ENCODE measurements around the gene VTI1A.
"Not testable (repeated sequence)": the region's sequence is repeated elsewhere in the genome, so short reads cannot be mapped to it uniquely, and the experiment has no call there.

Gene VTI1A

GRCh38 chr10:112433136-112433535 is 13.9 kb upstream of the VTI1A start:
- Mint-ChIP-seq H3K4me1 (peaks cover 0 to 2% of the 10 kb centered on the region in 2 donors), H3K36me3 (peaks cover 23 to 35% of the 10 kb centered on the region in 2 donors), H3K27me3 (no peaks in the 10 kb centered on the region), H3K27ac (no peak overlapping the region), H3K4me3 (no peak overlapping the region), H3K9me3 (no peaks in the 10 kb centered on the region)
- ATAC-seq (replicated peaks) (no peak), DNase-seq (no peak)

- Mint-ChIP-seq H3K36me3 (peaks cover 16 to 28% of the 10 kb centered on the region in 2 donors), H3K4me1 (no peaks in the 10 kb centered on the region), H3K27ac (no peak overlapping the region), H3K4me3 (no peak overlapping the region), H3K27me3 (no peaks in the 10 kb centered on the region), H3K9me3 (no peaks in the 10 kb centered on the region)
- no peak for DNase-seq
- ATAC-seq (replicated peaks), result no peak
Observed at GRCh38 chr10:112434988-112435619, 11.9 kb upstream of the VTI1A start.

- no peak for ATAC-seq (replicated peaks)
- no peak overlapping the region for H3K4me3 Mint-ChIP-seq
- H3K27ac Mint-ChIP-seq, result no peak overlapping the region
- H3K36me3 Mint-ChIP-seq, result peaks cover 17 to 34% of the 10 kb centered on the region in 2 donors
- H3K4me1 Mint-ChIP-seq, result peaks cover under 1 to 4% of the 10 kb centered on the region in 2 donors
- no peaks in the 10 kb centered on the region for H3K9me3 Mint-ChIP-seq
- H3K27me3 Mint-ChIP-seq, result no peaks in the 10 kb centered on the region
- DNase-seq, result no peak
Observed at GRCh38 chr10:112438356-112438755, 8.7 kb upstream of the VTI1A start.

- no peak overlapping the region for H3K27ac Mint-ChIP-seq
- no peak overlapping the region for H3K4me3 Mint-ChIP-seq
- DNase-seq (no peak), ATAC-seq (replicated peaks) (no peak)
- no peaks in the 10 kb centered on the region for H3K27me3 Mint-ChIP-seq
- H3K9me3 Mint-ChIP-seq, result no peaks in the 10 kb centered on the region
- H3K36me3 Mint-ChIP-seq, result peaks cover 19 to 33% of the 10 kb centered on the region in 2 donors
- H3K4me1 Mint-ChIP-seq, result peaks cover 15 to 22% of the 10 kb centered on the region in 2 donors
Observed at GRCh38 chr10:112441520-112441919, 5.5 kb upstream of the VTI1A start.

- no peak for DNase-seq
- no peak for ATAC-seq (replicated peaks)
- no peak overlapping the region for H3K27ac Mint-ChIP-seq
- H3K4me1 Mint-ChIP-seq, result peaks cover 15 to 22% of the 10 kb centered on the region in 2 donors
- H3K36me3 Mint-ChIP-seq, result peaks cover 19 to 33% of the 10 kb centered on the region in 2 donors
- H3K4me3 Mint-ChIP-seq, result no peak overlapping the region
- H3K9me3 Mint-ChIP-seq, result no peaks in the 10 kb centered on the region
- H3K27me3 Mint-ChIP-seq, result no peaks in the 10 kb centered on the region
Observed at GRCh38 chr10:112442063-112442462, 5.0 kb upstream of the VTI1A start.

- ATAC-seq (replicated peaks) (no peak), DNase-seq (no peak)
- H3K27ac Mint-ChIP-seq, result peak overlapping the region; percentile 90
- H3K27me3 Mint-ChIP-seq, result no peaks in the 10 kb centered on the region
- peaks cover 20 to 35% of the 10 kb centered on the region in 2 donors for H3K4me1 Mint-ChIP-seq
- H3K4me3 Mint-ChIP-seq, result peak overlapping the region; percentile 86 to 91
- H3K9me3 Mint-ChIP-seq, result no peaks in the 10 kb centered on the region
- peaks cover 18 to 35% of the 10 kb centered on the region in 2 donors for H3K36me3 Mint-ChIP-seq
Observed at GRCh38 chr10:112446055-112446854, 760 bp upstream of the VTI1A start.

- H3K36me3 Mint-ChIP-seq, result peaks cover 14 to 27% of the 10 kb centered on the region in 2 donors
- no peak for ATAC-seq (replicated peaks)
- H3K4me3 Mint-ChIP-seq, result peak overlapping the region; percentile 86 to 91
- peak overlapping the region; percentile 90 for H3K27ac Mint-ChIP-seq
- no peaks in the 10 kb centered on the region for H3K9me3 Mint-ChIP-seq
- no peaks in the 10 kb centered on the region for H3K27me3 Mint-ChIP-seq
- no peak for DNase-seq
- peaks cover 19 to 38% of the 10 kb centered on the region in 2 donors for H3K4me1 Mint-ChIP-seq
Observed at GRCh38 chr10:112447620-112447928, 559 bp downstream of the VTI1A start.

- H3K4me3 Mint-ChIP-seq, result peak overlapping the region in 1 of 2 donors; percentile 64
- H3K9me3 Mint-ChIP-seq, result no peaks in the 10 kb centered on the region
- peaks cover 20 to 33% of the 10 kb centered on the region in 2 donors for H3K4me1 Mint-ChIP-seq
- ATAC-seq (replicated peaks) (no peak), DNase-seq (no peak)
- H3K36me3 Mint-ChIP-seq, result peaks cover 11 to 28% of the 10 kb centered on the region in 2 donors
- H3K27me3 Mint-ChIP-seq, result no peaks in the 10 kb centered on the region
- H3K27ac Mint-ChIP-seq, result no peak overlapping the region
Observed at GRCh38 chr10:112448888-112449287, 1.9 kb downstream of the VTI1A start.

- no peak overlapping the region for H3K4me3 Mint-ChIP-seq
- H3K27ac Mint-ChIP-seq, result peak overlapping the region; percentile 74
- H3K9me3 Mint-ChIP-seq, result no peaks in the 10 kb centered on the region
- peaks cover 2 to 10% of the 10 kb centered on the region in 2 donors for H3K36me3 Mint-ChIP-seq
- ATAC-seq (replicated peaks) (no peak), DNase-seq (no peak)
- no peaks in the 10 kb centered on the region for H3K27me3 Mint-ChIP-seq
- peaks cover 9 to 10% of the 10 kb centered on the region in 2 donors for H3K4me1 Mint-ChIP-seq
Observed at GRCh38 chr10:112454910-112455779, 8.1 kb downstream of the VTI1A start.

- H3K27ac Mint-ChIP-seq, result no peak overlapping the region
- H3K27me3 Mint-ChIP-seq, result no peaks in the 10 kb centered on the region
- DNase-seq (no peak), ATAC-seq (replicated peaks) (peak in 1 of 2 donors; percentile 27)
- no peak overlapping the region for H3K4me3 Mint-ChIP-seq
- H3K4me1 Mint-ChIP-seq, result peaks cover 5 to 6% of the 10 kb centered on the region in 2 donors
- H3K9me3 Mint-ChIP-seq, result no peaks in the 10 kb centered on the region
- H3K36me3 Mint-ChIP-seq, result peaks cover 0 to 8% of the 10 kb centered on the region in 2 donors
Observed at GRCh38 chr10:112456533-112456932, 9.5 kb downstream of the VTI1A start.

- H3K27me3 Mint-ChIP-seq, result no peaks in the 10 kb centered on the region
- no peak for ATAC-seq (replicated peaks)
- no peaks in the 10 kb centered on the region for H3K9me3 Mint-ChIP-seq
Observed at GRCh38 chr10:112460366-112460765, 13.4 kb downstream of the VTI1A start.

GRCh38 chr10:112461029-112461887 is 14.2 kb downstream of the VTI1A start:
- Mint-ChIP-seq H3K27me3 (no peaks in the 10 kb centered on the region), H3K9me3 (no peaks in the 10 kb centered on the region), H3K36me3 (peaks cover 14 to 25% of the 10 kb centered on the region in 2 donors), H3K4me1 (peaks cover 0 to 6% of the 10 kb centered on the region in 2 donors), H3K27ac (no peak overlapping the region), H3K4me3 (no peak overlapping the region)
- ATAC-seq (replicated peaks) (no peak), DNase-seq (no peak)

More at GRCh38 chr10:112460366-112460765, 13.4 kb downstream of the VTI1A start:
- Mint-ChIP-seq H3K4me3 (no peak overlapping the region), H3K27ac (no peak overlapping the region), H3K36me3 (peaks cover 12 to 21% of the 10 kb centered on the region in 2 donors), H3K4me1 (peaks cover 4 to 11% of the 10 kb centered on the region in 2 donors)
- DNase-seq, result no peak

- not testable (repeated sequence) for H3K4me3 Mint-ChIP-seq, H3K4me1 Mint-ChIP-seq, H3K27ac Mint-ChIP-seq
Observed at GRCh38 chr10:112464074-112464473, 17.1 kb downstream of the VTI1A start.

More at GRCh38 chr10:112464074-112464473, 17.1 kb downstream of the VTI1A start:
- H3K36me3 Mint-ChIP-seq, result peaks cover 19 to 36% of the 10 kb centered on the region in 2 donors
- ATAC-seq (replicated peaks); H3K27me3 Mint-ChIP-seq; H3K9me3 Mint-ChIP-seq; DNase-seq: not testable (repeated sequence)

Data from stimulated activated naive B cell treated with anti-CD40 and anti-IgM and Interleukin-4, amounts not matched to agents 10 μg/mL and 1 μg/mL and 100 μg/mL, for 72 hours (primary cell).